Inflammatory macrophage treated with lipopolysaccharide for 4 hours (primary cell): Measurements from ENCODE around the gene MRE11.
A peak's percentile ranks its signal among the peaks of the same experiment; 100 is the strongest.

Source experiments
- DNase-seq: peaks from one replicate; pipeline ENCODE4 v3.0.0-alpha.2; 2020

Gene MRE11

GRCh38 chr11:94504689-94505293 lies 11.1 kb upstream of the MRE11 start:
- DNase-seq = peak; percentile 70

DNA sequence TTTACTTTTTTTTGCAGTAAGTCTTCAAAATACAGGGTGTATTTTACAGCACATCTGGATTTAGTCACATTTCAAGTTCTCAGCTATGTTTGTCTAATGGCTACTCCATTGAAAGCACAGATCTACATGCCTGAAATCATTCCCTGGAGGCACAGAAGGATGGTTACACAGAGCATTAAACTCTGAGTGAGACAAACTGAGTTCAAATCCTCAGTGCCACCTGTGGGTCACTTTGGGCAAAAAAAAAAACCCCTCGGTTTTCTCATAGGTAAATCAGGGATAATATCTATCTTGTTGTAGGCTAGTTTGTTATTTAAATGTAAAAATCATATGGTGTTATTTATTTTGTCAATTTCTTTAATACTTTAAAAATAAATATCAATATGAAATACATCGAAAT lies 7.9 kb upstream of the MRE11 start:
- no peak for DNase-seq

GRCh38 chr11:94500181-94500580 lies 6.5 kb upstream of the MRE11 start:
- DNase-seq = no peak

- no peak for DNase-seq
Observed at GRCh38 chr11:94494126-94494680, 559 bp upstream of the MRE11 start.

DNA sequence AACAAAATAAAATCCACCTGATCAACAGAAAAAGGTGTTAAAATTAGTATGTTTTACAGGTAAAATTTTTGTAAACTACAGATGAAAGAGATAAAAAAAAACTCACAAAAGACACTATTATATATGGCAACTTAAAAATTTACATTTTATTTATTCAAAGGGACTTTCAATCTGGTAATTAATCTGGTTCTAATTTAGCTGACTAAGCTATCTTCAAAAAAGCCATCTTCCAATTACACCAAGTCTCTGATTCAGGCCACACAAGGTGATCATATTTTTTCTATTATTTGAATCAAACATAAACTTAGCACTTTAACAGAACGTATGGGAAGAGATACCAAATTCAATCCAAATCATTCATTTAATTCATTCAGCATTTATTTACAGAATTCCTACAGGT lies 7.6 kb downstream of the MRE11 start:
- DNase-seq = no peak

- no peak for DNase-seq
Observed at GRCh38 chr11:94481342-94481741, 12.3 kb downstream of the MRE11 start.

DNA sequence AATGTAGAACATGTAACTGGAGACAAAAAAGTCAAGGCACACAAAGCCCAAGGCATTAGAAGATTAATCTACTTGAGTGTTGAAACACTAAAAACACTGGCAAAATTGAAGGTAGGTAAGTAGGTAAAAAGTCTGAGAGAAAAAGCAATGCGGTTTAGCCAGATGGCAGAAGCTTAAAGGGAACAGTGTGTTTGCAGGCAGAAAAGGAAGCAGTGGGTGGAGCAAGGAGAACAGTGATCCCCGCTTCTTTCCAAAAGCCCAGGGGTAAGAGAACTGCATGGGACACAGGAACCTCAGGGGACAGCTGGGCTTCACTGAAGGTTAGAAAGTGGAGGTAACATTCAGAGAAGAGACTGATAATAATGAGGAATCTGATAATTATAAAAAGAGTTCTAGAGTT lies 16.0 kb downstream of the MRE11 start:
- peak; percentile 13 for DNase-seq

- peak; percentile 86 for DNase-seq
Observed at GRCh38 chr11:94472916-94473799, 20.5 kb downstream of the MRE11 start.

- DNase-seq = peak; percentile 46
Observed at GRCh38 chr11:94469416-94469815, 24.2 kb downstream of the MRE11 start.

DNA sequence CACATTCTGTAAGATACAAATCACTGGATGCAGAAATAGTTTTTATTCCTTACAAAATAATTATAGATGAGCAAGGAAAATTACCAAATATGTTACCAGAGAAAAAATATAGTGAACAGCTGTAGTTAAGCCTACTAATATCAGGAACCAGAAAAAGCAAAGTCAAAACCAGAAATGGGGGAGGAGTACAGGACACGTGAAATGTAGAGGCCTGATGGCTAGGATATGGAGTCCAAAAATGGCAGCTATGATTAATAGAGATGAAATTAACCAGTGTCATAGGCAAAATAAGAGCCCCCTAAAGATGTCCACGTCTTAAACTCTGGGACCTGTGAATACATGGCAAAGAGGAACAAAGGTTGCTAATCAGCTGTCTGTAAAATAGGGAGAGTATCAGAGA lies 34.1 kb downstream of the MRE11 start:
- no peak for DNase-seq

- DNase-seq = peak; percentile 16
Observed at GRCh38 chr11:94457118-94458029, 36.3 kb downstream of the MRE11 start.

GRCh38 chr11:94455861-94456260 lies 37.8 kb downstream of the MRE11 start:
- no peak for DNase-seq

DNA sequence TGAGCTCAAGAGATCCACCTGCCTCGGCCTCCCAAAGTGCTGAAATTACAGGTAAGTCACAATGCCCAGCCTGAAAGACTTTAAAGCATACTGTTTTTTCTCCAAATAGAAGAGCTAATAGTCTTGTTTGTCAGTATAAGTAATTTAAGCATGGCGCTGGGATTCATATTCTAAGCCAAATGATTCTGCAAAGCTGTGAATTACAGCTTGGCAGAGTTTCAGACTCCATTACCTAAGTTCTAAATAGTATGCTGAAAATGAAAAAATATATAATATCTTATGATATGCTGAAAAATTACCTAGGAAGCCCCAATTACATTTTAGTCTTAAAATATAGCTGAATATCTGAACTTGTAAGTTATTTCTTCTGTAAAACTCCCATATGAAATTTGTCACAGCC lies 39.3 kb downstream of the MRE11 start:
- no peak for DNase-seq

- no peak for DNase-seq
Observed at GRCh38 chr11:94452988-94453387, 40.7 kb downstream of the MRE11 start.

DNA sequence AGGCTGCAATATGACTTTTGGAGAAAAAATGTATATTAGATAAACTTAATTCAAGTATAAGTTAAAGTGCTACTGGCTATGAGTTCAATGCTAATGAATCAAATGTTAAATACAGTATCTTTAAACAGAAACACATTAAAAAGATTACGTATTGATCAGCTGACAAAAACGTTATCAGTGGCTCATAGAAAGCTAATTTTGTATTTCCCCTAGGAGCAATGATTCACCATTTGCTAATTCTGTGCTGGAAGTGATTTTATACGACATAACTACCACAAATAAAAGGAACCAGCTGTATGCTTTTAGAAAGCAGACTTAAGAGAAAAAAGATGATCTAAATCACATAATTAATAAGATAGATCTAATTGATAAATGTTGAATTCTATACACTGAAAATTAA lies 43.6 kb downstream of the MRE11 start:
- DNase-seq = peak; percentile 54

GRCh38 chr11:94449437-94449836 lies 44.2 kb downstream of the MRE11 start:
- peak; percentile 85 for DNase-seq

GRCh38 chr11:94449029-94449428 lies 44.6 kb downstream of the MRE11 start:
- peak; percentile 14 for DNase-seq

DNA sequence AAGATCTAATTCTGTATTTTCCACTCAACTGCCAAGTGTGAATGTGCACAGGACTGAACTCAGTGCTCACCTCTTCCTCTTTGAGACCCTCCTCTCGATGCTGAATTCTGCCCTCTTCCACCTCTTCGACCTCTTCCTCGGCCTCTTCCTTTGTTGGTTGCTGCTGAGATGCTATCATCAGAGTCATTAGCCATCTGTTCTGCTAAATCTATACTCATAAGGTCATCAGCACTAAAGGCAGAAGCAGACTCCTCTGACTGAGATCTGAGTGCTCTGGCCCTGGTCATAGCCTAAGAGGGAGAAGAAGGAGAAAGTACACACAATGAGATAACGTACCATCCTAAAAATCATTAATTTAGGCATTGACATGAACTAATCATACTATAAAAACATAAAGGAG lies 46.5 kb downstream of the MRE11 start:
- no peak for DNase-seq

DNA sequence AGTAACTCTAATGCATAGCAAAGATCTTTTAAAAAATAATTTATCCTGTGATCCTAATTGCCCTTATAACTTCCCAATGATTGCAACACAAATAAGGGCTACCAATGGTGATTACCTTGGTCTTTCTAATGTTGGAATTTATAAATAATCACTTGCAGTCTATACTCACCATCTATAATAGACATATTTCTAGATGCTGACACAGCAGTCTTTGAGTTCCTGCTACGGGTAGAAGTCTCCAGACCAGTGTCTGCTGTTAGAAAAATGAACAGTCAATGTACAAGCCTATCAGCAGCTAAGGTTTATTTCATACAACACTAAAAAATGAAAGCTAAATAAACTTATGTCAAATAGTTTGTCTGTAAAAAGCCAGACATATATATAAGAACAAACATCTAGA lies 48.0 kb downstream of the MRE11 start:
- DNase-seq = no peak

DNA sequence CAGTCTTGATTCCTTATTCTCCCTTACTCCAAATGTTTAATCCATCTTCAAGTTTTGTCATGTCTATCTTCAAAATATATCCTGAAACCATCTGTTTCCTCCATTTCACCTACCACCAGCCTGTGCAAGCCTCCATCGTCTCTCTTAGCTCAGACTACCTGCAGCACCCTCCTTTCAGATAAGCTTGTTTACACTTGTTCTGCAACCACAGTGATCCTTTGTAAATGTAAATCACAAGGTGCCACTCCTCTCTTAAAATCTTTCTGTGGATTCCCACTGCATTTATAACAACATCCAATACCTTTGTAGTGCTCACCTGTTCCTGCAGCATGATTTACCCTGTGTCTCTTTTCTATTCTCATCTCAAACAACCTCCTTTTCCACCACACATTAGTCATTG lies 60.6 kb downstream of the MRE11 start:
- no peak for DNase-seq

- DNase-seq = no peak
Observed at GRCh38 chr11:94424662-94425061, 69.0 kb downstream of the MRE11 start.

DNA sequence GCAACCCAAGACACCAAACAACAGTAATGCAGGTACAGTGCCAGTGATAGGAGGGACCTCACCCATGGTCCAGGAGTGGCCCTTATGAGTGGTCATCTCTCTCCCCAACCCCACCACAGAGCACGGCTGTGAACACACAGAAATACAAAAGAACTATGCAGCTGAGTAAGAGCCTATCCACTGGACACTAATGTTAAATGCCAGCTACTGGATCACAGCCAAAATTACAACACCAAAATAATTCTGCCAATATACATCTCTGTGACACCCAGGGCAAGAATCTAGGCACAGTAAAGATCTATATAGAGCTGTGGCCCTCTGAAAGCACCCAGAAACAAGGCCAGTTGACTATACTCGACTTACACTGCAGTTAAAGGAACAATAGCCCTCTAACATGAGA lies 69.6 kb downstream of the MRE11 start:
- no peak for DNase-seq

GRCh38 chr11:94423507-94423906 lies 70.1 kb downstream of the MRE11 start:
- DNase-seq = no peak
